T-helper 2 cell treated with Interferon-gamma antibody and Interleukin-4, amounts not matched to agents 5 μg/mL and 100 μg/mL, for 36 hours (primary cell): Measurements from ENCODE around the gene FRY.

Experiments
- DNase-seq: peaks from one replicate; pipeline ENCODE4 v3.0.0; 2021; ENCODE audit warnings: low spot score
- H3K27ac Mint-ChIP-seq: one replicate; pipeline ENCODE4 v1.8.0; 2021; ENCODE audit warnings: mild to moderate bottlenecking, mixed read lengths
- H3K27me3 Mint-ChIP-seq: one replicate; pipeline ENCODE4 v1.8.0; 2021; ENCODE audit warnings: low read depth, mixed read lengths
- H3K36me3 Mint-ChIP-seq: one replicate; pipeline ENCODE4 v1.8.0; 2021; ENCODE audit warnings: low read depth, mixed read lengths
- H3K4me1 Mint-ChIP-seq: one replicate; pipeline ENCODE4 v1.8.0; 2021; ENCODE audit warnings: low read depth, mixed read lengths
- H3K4me3 Mint-ChIP-seq: one replicate; pipeline ENCODE4 v1.8.0; 2022; ENCODE audit warnings: mild to moderate bottlenecking, moderate library complexity, mixed read lengths
- H3K9me3 Mint-ChIP-seq: one replicate; pipeline ENCODE4 v1.8.0; 2021; ENCODE audit warnings: mixed read lengths

The FRY gene

GRCh38 chr13:32024750-32025149 is 6.8 kb upstream of the FRY start:
- Mint-ChIP-seq H3K4me3 (no peak overlapping the region), H3K27ac (no peak overlapping the region), H3K27me3 (no peaks in the 10 kb centered on the region), H3K36me3 (peaks cover 1% of the 10 kb centered on the region), H3K4me1 (peaks cover 4% of the 10 kb centered on the region), H3K9me3 (no peaks in the 10 kb centered on the region)
- DNase-seq = no peak

GRCh38 chr13:32025730-32026129 is 5.8 kb upstream of the FRY start:
- H3K4me3 Mint-ChIP-seq = no peak overlapping the region
- H3K4me1 Mint-ChIP-seq = peaks cover 10% of the 10 kb centered on the region
- H3K9me3 Mint-ChIP-seq = no peaks in the 10 kb centered on the region
- peaks cover 1% of the 10 kb centered on the region for H3K36me3 Mint-ChIP-seq
- H3K27ac Mint-ChIP-seq = no peak overlapping the region
- H3K27me3 Mint-ChIP-seq = peaks cover 3% of the 10 kb centered on the region
- DNase-seq = no peak

- Mint-ChIP-seq H3K27ac (no peak overlapping the region), H3K4me1 (peaks cover 13% of the 10 kb centered on the region), H3K36me3 (peaks cover 1% of the 10 kb centered on the region), H3K27me3 (peaks cover 5% of the 10 kb centered on the region), H3K4me3 (no peak overlapping the region), H3K9me3 (no peaks in the 10 kb centered on the region)
- no peak for DNase-seq
Measured at GRCh38 chr13:32026623-32027022, 5.0 kb upstream of the FRY start.

GRCh38 chr13:32028711-32029110 is 2.9 kb upstream of the FRY start:
- H3K27ac Mint-ChIP-seq = no peak overlapping the region
- no peak for DNase-seq
- peaks cover 1% of the 10 kb centered on the region for H3K36me3 Mint-ChIP-seq
- peaks cover 31% of the 10 kb centered on the region for H3K4me1 Mint-ChIP-seq
- H3K9me3 Mint-ChIP-seq = no peaks in the 10 kb centered on the region
- H3K27me3 Mint-ChIP-seq = peaks cover 5% of the 10 kb centered on the region
- H3K4me3 Mint-ChIP-seq = no peak overlapping the region

- Mint-ChIP-seq H3K27me3 (peaks cover 5% of the 10 kb centered on the region), H3K4me3 (no peak overlapping the region), H3K4me1 (peaks cover 39% of the 10 kb centered on the region), H3K36me3 (peaks cover 4% of the 10 kb centered on the region), H3K9me3 (no peaks in the 10 kb centered on the region), H3K27ac (no peak overlapping the region)
- no peak for DNase-seq
Measured at GRCh38 chr13:32029684-32030083, 1.9 kb upstream of the FRY start.

- DNase-seq = no peak
- H3K9me3 Mint-ChIP-seq = no peaks in the 10 kb centered on the region
- peaks cover 6% of the 10 kb centered on the region for H3K36me3 Mint-ChIP-seq
- H3K4me1 Mint-ChIP-seq = peaks cover 54% of the 10 kb centered on the region
- H3K4me3 Mint-ChIP-seq = peak overlapping the region; percentile 93
- H3K27ac Mint-ChIP-seq = peak overlapping the region; percentile 90
- peaks cover 5% of the 10 kb centered on the region for H3K27me3 Mint-ChIP-seq
Measured at GRCh38 chr13:32031815-32032370, 319 bp downstream of the FRY start.

- no peak for DNase-seq
- peaks cover 5% of the 10 kb centered on the region for H3K36me3 Mint-ChIP-seq
- peaks cover 63% of the 10 kb centered on the region for H3K4me1 Mint-ChIP-seq
- peaks cover 5% of the 10 kb centered on the region for H3K27me3 Mint-ChIP-seq
- no peaks in the 10 kb centered on the region for H3K9me3 Mint-ChIP-seq
- no peak overlapping the region for H3K27ac Mint-ChIP-seq
- peak overlapping the region; percentile 93 for H3K4me3 Mint-ChIP-seq
Measured at GRCh38 chr13:32032759-32033158, 1.2 kb downstream of the FRY start.

GRCh38 chr13:32033744-32034143 is 2.2 kb downstream of the FRY start:
- Mint-ChIP-seq H3K27me3 (peaks cover 5% of the 10 kb centered on the region), H3K27ac (peak overlapping the region; percentile 17), H3K9me3 (no peaks in the 10 kb centered on the region), H3K36me3 (peaks cover 5% of the 10 kb centered on the region), H3K4me1 (peaks cover 70% of the 10 kb centered on the region), H3K4me3 (peak overlapping the region; percentile 93)
- DNase-seq = no peak

- Mint-ChIP-seq H3K4me3 (peak overlapping the region; percentile 63), H3K36me3 (peaks cover 8% of the 10 kb centered on the region), H3K27me3 (peaks cover 2% of the 10 kb centered on the region), H3K9me3 (no peaks in the 10 kb centered on the region), H3K27ac (peak overlapping the region; percentile 11), H3K4me1 (peaks cover 76% of the 10 kb centered on the region)
- DNase-seq = no peak
Measured at GRCh38 chr13:32035716-32036115, 4.1 kb downstream of the FRY start.

GRCh38 chr13:32036126-32036695 is 4.6 kb downstream of the FRY start:
- H3K9me3 Mint-ChIP-seq = no peaks in the 10 kb centered on the region

GRCh38 chr13:32036757-32037156 is 5.2 kb downstream of the FRY start:
- Mint-ChIP-seq H3K27me3 (no peaks in the 10 kb centered on the region), H3K27ac (peak overlapping the region; percentile 64), H3K36me3 (peaks cover 8% of the 10 kb centered on the region), H3K4me1 (peaks cover 75% of the 10 kb centered on the region), H3K9me3 (no peaks in the 10 kb centered on the region), H3K4me3 (peak overlapping the region; percentile 63)
- DNase-seq = no peak

More at GRCh38 chr13:32036126-32036695, 4.6 kb downstream of the FRY start:
- no peak for DNase-seq
- H3K4me1 Mint-ChIP-seq = peaks cover 75% of the 10 kb centered on the region
- H3K36me3 Mint-ChIP-seq = peaks cover 8% of the 10 kb centered on the region
- no peaks in the 10 kb centered on the region for H3K27me3 Mint-ChIP-seq
- peak overlapping the region; percentile 64 for H3K27ac Mint-ChIP-seq
- peak overlapping the region; percentile 63 for H3K4me3 Mint-ChIP-seq

- Mint-ChIP-seq H3K4me3 (peak overlapping the region; percentile 63), H3K4me1 (peaks cover 74% of the 10 kb centered on the region)
Measured at GRCh38 chr13:32037471-32037870, 5.9 kb downstream of the FRY start.

GRCh38 chr13:32038343-32038742 is 6.8 kb downstream of the FRY start:
- Mint-ChIP-seq H3K27ac (no peak overlapping the region), H3K4me1 (peaks cover 75% of the 10 kb centered on the region)

More at GRCh38 chr13:32037471-32037870, 5.9 kb downstream of the FRY start:
- Mint-ChIP-seq H3K27ac (no peak overlapping the region), H3K9me3 (no peaks in the 10 kb centered on the region), H3K27me3 (no peaks in the 10 kb centered on the region), H3K36me3 (peaks cover 10% of the 10 kb centered on the region)
- no peak for DNase-seq

GRCh38 chr13:32039056-32039455 is 7.5 kb downstream of the FRY start:
- Mint-ChIP-seq H3K4me3 (no peak overlapping the region), H3K4me1 (peaks cover 72% of the 10 kb centered on the region), H3K27me3 (no peaks in the 10 kb centered on the region), H3K9me3 (peaks cover 8% of the 10 kb centered on the region), H3K36me3 (peaks cover 21% of the 10 kb centered on the region), H3K27ac (no peak overlapping the region)
- DNase-seq = no peak

More at GRCh38 chr13:32038343-32038742, 6.8 kb downstream of the FRY start:
- Mint-ChIP-seq H3K36me3 (peaks cover 18% of the 10 kb centered on the region), H3K9me3 (peaks cover 6% of the 10 kb centered on the region), H3K4me3 (no peak overlapping the region), H3K27me3 (no peaks in the 10 kb centered on the region)
- no peak for DNase-seq

- Mint-ChIP-seq H3K27ac (no peak overlapping the region), H3K4me1 (peaks cover 70% of the 10 kb centered on the region), H3K9me3 (peaks cover 8% of the 10 kb centered on the region), H3K27me3 (no peaks in the 10 kb centered on the region), H3K36me3 (peaks cover 23% of the 10 kb centered on the region), H3K4me3 (no peak overlapping the region)
- no peak for DNase-seq
Measured at GRCh38 chr13:32039528-32039927, 8.0 kb downstream of the FRY start.
